B cell (primary cell): ENCODE data around the gene PHLPP1.

ENCODE experiments used
- EZH2 ChIP-seq: IDR thresholded peaks from 2 replicates; pipeline ENCODE4 v1.6.1; 2012; ENCODE audit warnings: borderline replicate concordance, low read depth, mild to moderate bottlenecking, moderate library complexity, low read length; ENCODE audit not compliant: insufficient read depth, poor library complexity, severe bottlenecking
- TF ChIP-seq, protein P1 (sequence below): fragments of 200-600 bp; IDR thresholded peaks from one replicate; pipeline ENCODE4 v1.8.0; 2022; ENCODE audit warnings: antibody characterized with exemption, mild to moderate bottlenecking

GRCh38 chr18:62812242-62812641 is 96.9 kb downstream of the PHLPP1 start:
- TF ChIP-seq, protein P1, sequence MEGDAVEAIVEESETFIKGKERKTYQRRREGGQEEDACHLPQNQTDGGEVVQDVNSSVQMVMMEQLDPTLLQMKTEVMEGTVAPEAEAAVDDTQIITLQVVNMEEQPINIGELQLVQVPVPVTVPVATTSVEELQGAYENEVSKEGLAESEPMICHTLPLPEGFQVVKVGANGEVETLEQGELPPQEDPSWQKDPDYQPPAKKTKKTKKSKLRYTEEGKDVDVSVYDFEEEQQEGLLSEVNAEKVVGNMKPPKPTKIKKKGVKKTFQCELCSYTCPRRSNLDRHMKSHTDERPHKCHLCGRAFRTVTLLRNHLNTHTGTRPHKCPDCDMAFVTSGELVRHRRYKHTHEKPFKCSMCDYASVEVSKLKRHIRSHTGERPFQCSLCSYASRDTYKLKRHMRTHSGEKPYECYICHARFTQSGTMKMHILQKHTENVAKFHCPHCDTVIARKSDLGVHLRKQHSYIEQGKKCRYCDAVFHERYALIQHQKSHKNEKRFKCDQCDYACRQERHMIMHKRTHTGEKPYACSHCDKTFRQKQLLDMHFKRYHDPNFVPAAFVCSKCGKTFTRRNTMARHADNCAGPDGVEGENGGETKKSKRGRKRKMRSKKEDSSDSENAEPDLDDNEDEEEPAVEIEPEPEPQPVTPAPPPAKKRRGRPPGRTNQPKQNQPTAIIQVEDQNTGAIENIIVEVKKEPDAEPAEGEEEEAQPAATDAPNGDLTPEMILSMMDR, result no peak
- no peak for TF ChIP-seq EZH2
